HepG2 (cell line): ENCODE results near the gene BMERB1. TPM values are rescaled to one million over a fixed set of nuclear protein-coding genes. Genes with fewer than 3 reads are reported as not detected.

ENCODE experiments used
- AHDC1 ChIP-seq: sonication (generic); formaldehyde crosslinking; IDR thresholded peaks from 2 replicates; pipeline ENCODE4 v1.5.1; 2020; ENCODE audit warnings: mild to moderate bottlenecking, missing genetic modification reagents, borderline replicate concordance
- ARID2 ChIP-seq: sonication (generic); formaldehyde crosslinking; IDR thresholded peaks from 2 replicates; pipeline ENCODE4 v1.8.1; 2022; ENCODE audit warnings: mild to moderate bottlenecking, missing genetic modification reagents, borderline replicate concordance
- ATF3 ChIP-seq: sonication (generic); formaldehyde crosslinking; IDR thresholded peaks from 2 replicates; pipeline ENCODE4 v1.4.0; 2020; ENCODE audit warnings: missing genetic modification reagents
- FOXP4 ChIP-seq: sonication (generic); formaldehyde crosslinking; IDR thresholded peaks from 2 replicates; pipeline ENCODE4 v1.4.0; 2020; ENCODE audit warnings: missing genetic modification reagents
- MED13 ChIP-seq: sonication (generic); formaldehyde crosslinking; IDR thresholded peaks from 2 replicates; pipeline ENCODE4 v1.5.0; 2020; ENCODE audit warnings: missing genetic modification reagents
- PITX1 ChIP-seq: sonication (generic); formaldehyde crosslinking; IDR thresholded peaks from 2 replicates; pipeline ENCODE4 v1.5.1; 2020; ENCODE audit warnings: mild to moderate bottlenecking, missing genetic modification reagents
- SIX4 ChIP-seq: sonication (generic); formaldehyde crosslinking; IDR thresholded peaks from 2 replicates; pipeline ENCODE4 v1.4.0; 2020; ENCODE audit warnings: missing genetic modification reagents
- SRSF4 ChIP-seq: fragments of 200-400 bp; formaldehyde crosslinking; IDR thresholded peaks from one replicate; pipeline ENCODE4 v1.6.1; 2018; ENCODE audit warnings: mild to moderate bottlenecking, low read depth, low read length, moderate library complexity; ENCODE audit not compliant: poor library complexity, severe bottlenecking
- ZNF33B ChIP-seq: sonication (generic); formaldehyde crosslinking; IDR thresholded peaks from 2 replicates; pipeline ENCODE4 v1.5.1; 2020; ENCODE audit warnings: mild to moderate bottlenecking, missing genetic modification reagents
- polyA plus RNA-seq, 8 experiments: library from polyadenylated mRNA; depleted of rRNA in 3 of 8; stranded (reverse) in 7 of 8; unstranded in 1 of 8; fragments of >200 nt; fragmentation: Illumina TruSeq in 4 of 8; extraction: Trizol in 4 of 8; gene quantifications; 2 replicates each; pipeline versions ENCODE4 v1.2.1 to v1.2.3, GENCODE V29; 2011 to 2016; ENCODE audit warnings: low read depth in 4 of 8, missing spikeins in 1 of 8, mixed read lengths in 1 of 8; ENCODE audit not compliant: insufficient read depth in 1 of 8
- total RNA-seq, 5 experiments: library from RNA; depleted of rRNA; stranded (reverse); fragments of >200 nt; fragmentation: Illumina TruSeq; extraction: Trizol; gene quantifications; 2 replicates each; pipeline ENCODE4 v1.2.3, GENCODE V29; 2016; ENCODE audit warnings: low read depth in 1 of 5
- TF ChIP-seq, protein P1 (sequence below): sonication (generic); formaldehyde crosslinking; IDR thresholded peaks from 2 replicates; pipeline ENCODE4 v1.4.0; 2020; ENCODE audit warnings: mild to moderate bottlenecking, missing genetic modification reagents

The BMERB1 gene
- total and polyA plus RNA-seq, 2 of the 13 experiments (the other 11 are each of a cell fraction or from before 2014, with no cell fraction given) = 1.4 TPM

- TF ChIP-seq FOXP4 (CRISPR knock-in tag) (no peak), ARID2 (CRISPR knock-in tag) (no peak), ZNF33B (CRISPR knock-in tag) (no peak), AHDC1 (CRISPR knock-in tag) (no peak; the same call in 1 of the 2 replicates), MED13 (CRISPR knock-in tag) (no peak), ATF3 (CRISPR knock-in tag) (no peak), PITX1 (CRISPR knock-in tag) (no peak), SIX4 (no peak), SRSF4 (no peak)
- TF ChIP-seq, protein P1, sequence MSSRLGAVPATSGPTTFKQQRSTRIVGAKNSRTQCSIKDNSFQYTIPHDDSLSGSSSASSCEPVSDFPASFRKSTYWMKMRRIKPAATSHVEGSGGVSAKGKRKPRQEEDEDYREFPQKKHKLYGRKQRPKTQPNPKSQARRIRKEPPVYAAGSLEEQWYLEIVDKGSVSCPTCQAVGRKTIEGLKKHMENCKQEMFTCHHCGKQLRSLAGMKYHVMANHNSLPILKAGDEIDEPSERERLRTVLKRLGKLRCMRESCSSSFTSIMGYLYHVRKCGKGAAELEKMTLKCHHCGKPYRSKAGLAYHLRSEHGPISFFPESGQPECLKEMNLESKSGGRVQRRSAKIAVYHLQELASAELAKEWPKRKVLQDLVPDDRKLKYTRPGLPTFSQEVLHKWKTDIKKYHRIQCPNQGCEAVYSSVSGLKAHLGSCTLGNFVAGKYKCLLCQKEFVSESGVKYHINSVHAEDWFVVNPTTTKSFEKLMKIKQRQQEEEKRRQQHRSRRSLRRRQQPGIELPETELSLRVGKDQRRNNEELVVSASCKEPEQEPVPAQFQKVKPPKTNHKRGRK (CRISPR knock-in tag) = no peak
Measured at GRCh38 chr16:15396948-15397594, 37.3 kb upstream of the BMERB1 start (continued).
